HG03103 (cell line): Measurements from ENCODE around the gene RUNDC3A.
"Not testable (repeated sequence)": the region's sequence is repeated elsewhere in the genome, so short reads cannot be mapped to it uniquely, and the experiment has no call there.

Experiments used
- ATAC-seq: cut with Tn5 transposase; IDR thresholded peaks from one replicate; pipeline ENCODE4 v1.9.1; 2021; ENCODE audit warnings: low read depth; ENCODE audit not compliant: unreplicated experiment

The RUNDC3A gene

GRCh38 chr17:44317545-44317944 is 9.1 kb downstream of the RUNDC3A start:
- no peak for ATAC-seq

DNA sequence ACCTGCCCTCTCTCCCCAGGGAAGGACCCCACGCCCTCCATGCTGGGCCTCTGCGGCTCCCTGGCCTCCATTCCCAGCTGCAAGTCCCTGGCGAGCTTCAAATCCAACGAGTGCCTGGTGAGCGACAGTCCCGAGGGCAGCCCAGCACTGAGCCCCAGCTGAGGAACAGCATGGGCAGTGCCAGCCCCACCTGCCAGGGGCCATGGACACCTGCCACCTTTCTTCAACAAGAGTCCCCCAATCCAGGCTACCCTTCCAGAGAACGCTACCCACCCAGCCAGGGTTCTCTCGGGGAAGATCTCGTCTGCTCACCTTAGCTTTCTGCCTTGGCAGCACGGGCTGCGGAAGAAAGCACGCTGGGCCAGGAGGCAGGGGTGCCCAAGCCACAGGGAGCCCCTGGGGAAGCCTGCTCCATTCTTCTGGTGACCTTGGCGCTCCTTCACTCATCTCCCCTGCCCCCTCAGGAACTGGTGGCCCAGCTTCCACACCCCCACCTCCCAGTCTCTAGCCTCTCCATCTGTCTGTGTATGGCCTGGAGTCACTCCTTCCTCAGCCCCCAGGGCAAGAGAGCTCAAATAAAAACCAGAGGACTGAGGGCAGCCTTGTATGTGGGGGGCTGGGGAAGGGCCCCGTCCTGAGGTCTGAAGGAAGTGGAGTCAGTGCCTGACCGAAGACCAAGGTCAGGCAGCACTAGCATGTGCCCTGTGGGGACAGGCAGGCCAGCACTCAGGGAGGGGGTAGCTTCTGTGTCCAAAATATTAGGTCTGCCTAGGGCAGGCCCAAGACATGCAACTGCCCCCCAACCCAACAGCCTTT is 9.9 kb downstream of the RUNDC3A start:
- no peak for ATAC-seq

GRCh38 chr17:44320066-44320465 is 11.7 kb downstream of the RUNDC3A start:
- ATAC-seq = no peak

DNA sequence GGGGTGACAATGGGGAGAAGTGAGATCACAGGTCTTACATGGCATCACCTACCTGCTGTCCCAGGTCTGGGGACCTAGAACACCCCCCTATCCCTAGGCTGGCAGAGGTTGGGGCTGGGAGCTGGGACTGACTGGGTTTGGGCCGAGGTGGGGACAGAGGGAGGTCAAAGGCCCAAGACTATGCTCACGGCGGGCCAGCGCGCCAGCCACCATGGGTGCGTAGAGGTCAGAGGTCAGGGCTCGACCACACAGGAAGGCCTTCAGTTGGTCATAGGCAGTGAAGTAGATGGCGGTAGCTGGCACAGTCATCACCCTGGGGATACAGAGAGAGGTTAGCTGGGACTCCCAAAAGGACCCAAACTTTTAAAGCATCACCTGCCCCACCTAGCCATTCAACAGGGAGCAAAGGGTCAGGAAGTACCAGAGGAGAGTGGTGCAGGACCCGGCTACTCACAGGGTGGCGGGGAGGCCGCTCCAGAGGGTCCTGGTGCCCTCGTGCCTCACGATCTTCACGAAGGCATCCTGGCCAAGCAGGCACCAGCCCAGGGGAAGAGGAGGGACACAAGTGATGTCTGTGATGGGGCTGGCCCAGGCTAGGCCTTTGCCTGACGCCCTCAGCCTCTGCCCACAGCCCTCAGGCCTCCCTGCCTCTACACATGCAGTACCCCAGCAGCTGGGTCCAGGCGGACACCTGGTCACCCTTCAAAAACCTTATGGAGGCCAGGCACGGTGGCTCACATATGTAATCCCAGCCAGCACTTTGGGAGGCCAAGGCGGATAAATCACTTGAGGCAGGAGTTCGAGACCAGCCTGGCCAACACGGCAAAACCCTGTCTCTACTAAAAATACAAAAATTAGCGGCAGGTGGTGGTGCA is 13.1 kb downstream of the RUNDC3A start:
- no peak for ATAC-seq

DNA sequence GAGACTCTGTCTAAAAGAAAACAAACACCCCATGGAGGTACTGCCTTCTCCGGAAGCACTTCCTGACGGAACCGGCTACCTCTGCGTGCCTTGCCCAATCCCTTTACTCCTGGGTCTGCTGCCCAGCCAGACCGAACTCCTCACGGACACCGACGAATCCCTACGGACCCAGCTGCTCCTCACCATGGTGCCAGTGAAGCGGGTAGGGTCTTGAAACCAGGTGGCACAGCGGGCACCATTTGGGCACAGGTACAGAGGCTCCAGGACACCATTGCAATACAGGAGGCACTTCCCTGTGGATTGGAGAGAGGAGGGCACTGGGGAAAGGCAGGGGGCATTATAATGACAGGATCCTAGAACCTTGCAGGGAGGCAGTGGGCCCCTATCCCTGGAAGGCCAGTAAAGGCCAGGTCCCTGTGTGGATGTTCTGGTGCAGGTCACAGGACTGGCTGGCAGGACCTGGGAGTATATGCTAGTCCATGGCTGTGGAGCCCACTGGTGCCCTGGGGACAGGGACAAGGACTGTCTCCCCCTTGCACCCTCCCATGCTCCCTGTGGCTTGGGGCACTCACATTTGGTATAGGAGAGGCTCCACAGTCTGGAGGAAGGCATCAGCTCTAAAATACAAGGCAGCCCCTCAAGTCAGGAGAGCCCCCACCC is 14.0 kb downstream of the RUNDC3A start:
- ATAC-seq = no peak

GRCh38 chr17:44323359-44324091 is 15.1 kb downstream of the RUNDC3A start:
- no peak for ATAC-seq

DNA sequence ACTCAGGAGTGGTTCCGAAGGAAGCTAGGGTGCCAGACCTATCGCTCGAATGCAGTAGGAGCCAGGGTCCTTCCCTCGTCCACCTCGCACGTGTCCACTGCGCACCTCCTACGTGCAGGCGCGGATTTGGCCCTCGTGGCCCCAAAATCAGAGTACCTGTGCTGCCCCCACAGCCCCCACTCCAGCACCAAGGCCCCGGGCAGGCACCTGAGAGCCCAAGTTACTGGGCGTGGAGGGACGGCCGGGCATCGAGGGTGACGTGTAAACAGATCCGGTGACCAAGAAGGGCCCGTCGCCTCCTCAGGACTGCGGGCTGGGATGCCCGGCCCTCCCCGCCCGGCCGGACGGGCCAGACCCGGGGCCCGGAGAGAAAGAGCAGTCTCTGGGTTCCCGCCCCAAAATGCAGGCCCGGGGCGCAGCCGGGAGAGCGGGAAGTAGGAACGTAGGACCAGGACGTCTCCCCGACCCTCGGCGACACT is 15.7 kb downstream of the RUNDC3A start:
- ATAC-seq = no peak

- ATAC-seq = peak; percentile 61
Measured at GRCh38 chr17:44324571-44325275, 16.3 kb downstream of the RUNDC3A start, which contains the start of gene SLC25A39. TSS of gene SLC25A39 (minus strand) at chr17:44324823. CDS start at chr17:44323562, 1,261 bp downstream.

- ATAC-seq = peak; percentile 46
Measured at GRCh38 chr17:44326861-44327444, 18.6 kb downstream of the RUNDC3A start.

DNA sequence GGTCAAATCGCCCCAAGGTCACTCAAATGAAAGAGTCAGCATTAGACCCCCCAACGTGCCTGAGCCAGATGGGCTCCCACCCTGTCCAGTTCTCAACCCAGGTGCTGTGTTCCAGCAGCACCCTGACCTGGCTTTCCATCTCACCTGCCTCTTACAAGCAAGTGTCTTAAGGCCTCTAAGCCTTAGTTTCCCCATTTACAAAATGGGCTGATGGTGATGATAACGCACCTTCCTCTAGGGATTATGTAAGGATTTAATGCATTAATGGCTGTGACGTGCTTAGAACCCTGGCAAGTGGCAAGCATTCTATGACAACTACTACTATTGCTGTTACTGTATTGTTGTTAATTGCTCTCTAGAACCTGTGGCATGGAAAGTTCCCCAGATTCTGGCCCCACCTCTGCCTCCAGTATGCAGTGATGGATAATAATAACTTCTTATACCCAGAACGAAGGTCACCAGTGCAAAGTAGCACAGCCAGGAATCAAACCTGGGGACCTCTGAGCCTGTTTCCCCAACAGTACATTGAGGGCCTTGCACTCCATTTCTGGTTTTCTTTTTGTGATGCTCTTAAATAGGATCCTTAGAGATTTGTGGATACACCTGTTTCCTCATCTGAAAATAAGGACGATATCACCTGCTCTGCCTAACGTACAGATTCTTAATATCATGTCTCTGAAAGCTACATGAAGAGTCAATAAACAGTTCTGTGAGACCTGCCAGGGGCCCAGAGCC is 19.5 kb downstream of the RUNDC3A start:
- ATAC-seq = no peak

DNA sequence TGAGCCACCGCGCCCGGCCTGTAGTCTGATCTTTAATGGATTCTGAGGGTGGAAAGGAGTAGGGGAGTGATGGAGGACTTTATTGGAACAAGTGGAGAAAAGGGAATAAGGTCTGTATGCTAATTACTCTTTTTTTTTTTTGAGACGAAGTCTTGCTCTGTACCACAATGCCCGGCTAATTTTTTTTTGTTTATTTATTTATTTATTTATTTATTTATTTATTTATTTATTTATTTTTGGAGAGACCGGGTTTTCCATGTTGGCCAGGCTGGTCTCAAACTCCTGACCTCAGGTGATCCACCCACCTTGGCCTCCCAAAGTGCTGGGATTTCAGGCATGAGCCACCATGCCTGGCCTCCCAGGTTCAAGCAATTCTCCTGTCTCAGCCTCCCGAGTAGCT is 21.1 kb downstream of the RUNDC3A start:
- ATAC-seq = not testable (repeated sequence)

DNA sequence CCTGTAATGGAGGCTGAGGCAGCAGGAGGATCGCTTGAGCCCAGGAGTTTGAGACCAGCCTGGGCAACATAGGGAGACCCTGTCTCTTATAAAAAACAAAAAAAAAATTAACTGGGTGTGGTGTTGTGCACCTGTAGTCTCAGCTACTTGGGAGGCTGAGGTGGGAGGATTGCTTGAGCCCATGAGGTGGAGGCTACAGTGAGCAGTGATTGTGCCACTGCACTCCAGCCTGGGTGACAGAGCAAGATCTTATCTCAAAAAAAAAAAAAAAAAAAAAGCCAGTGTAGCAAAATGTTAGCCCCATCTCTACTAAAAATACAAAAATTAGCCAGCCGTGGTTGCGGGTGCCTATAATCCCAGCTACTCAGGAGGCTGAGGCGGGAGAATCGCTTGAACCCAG is 21.9 kb downstream of the RUNDC3A start:
- ATAC-seq = not testable (repeated sequence)

GRCh38 chr17:44331249-44331760 is 22.9 kb downstream of the RUNDC3A start:
- ATAC-seq = no peak

DNA sequence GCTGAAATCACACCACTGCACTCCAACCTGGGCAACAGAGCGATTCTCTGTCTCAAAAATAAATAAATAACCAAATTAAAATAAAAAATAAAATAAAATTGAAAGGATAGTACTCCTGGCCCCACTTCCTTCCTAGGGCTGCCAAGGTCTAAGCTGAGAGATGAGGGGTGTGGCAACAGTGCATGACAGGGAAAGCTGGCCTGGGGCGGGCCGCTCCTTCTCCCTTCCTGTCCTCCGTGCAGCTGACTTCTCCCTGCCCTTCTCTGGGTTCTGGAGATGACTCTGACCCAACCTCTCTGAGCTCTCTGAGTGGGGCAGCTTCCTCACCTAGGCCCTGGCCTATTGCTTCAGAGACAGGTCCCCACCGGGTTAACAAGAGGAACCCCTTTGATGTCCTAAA is 25.0 kb downstream of the RUNDC3A start:
- no peak for ATAC-seq

GRCh38 chr17:44334315-44334714 is 25.9 kb downstream of the RUNDC3A start:
- no peak for ATAC-seq

- no peak for ATAC-seq
Measured at GRCh38 chr17:44334727-44335126, 26.3 kb downstream of the RUNDC3A start.

DNA sequence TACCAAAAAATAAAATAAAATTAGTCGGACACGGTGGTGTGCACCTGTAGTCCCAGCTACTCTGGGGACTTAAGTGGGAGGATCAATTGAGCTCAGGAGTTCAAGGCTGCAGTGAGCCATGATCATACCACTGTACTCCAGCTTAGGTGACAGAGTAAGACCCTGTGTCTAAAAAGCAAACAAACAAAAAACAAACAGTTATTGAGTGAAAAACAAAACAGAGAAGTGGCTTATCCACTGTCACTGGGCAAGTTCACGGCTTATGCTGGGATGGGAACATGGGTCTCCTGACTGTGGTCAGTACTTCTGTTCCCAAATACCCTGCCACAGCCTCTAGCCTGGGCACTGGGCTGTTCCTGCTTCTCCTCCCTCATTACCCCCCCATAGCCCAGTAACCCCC is 27.2 kb downstream of the RUNDC3A start:
- ATAC-seq = no peak

- ATAC-seq = no peak
Measured at GRCh38 chr17:44335968-44336367, 27.6 kb downstream of the RUNDC3A start.
